Glomerular endothelial cell (primary cell): Measurements from ENCODE around the gene GEN1. TPM values are rescaled to one million over a fixed set of nuclear protein-coding genes. Genes with fewer than 3 reads are reported as not detected.

Source experiments
- DNase-seq: peaks from one replicate; pipeline ENCODE4 v3.0.0-alpha.2; 2011; ENCODE audit warnings: low read depth, low spot score; ENCODE audit errors: extremely low read depth
- total RNA-seq: library from RNA; depleted of rRNA; stranded (reverse); fragments of >200 nt; gene quantifications from 2 replicates; pipeline ENCODE4 v1.2.3, GENCODE V29; 2015

GEN1 gene
- total RNA-seq: 2.9 and 16.4 TPM in 2 replicates

DNA sequence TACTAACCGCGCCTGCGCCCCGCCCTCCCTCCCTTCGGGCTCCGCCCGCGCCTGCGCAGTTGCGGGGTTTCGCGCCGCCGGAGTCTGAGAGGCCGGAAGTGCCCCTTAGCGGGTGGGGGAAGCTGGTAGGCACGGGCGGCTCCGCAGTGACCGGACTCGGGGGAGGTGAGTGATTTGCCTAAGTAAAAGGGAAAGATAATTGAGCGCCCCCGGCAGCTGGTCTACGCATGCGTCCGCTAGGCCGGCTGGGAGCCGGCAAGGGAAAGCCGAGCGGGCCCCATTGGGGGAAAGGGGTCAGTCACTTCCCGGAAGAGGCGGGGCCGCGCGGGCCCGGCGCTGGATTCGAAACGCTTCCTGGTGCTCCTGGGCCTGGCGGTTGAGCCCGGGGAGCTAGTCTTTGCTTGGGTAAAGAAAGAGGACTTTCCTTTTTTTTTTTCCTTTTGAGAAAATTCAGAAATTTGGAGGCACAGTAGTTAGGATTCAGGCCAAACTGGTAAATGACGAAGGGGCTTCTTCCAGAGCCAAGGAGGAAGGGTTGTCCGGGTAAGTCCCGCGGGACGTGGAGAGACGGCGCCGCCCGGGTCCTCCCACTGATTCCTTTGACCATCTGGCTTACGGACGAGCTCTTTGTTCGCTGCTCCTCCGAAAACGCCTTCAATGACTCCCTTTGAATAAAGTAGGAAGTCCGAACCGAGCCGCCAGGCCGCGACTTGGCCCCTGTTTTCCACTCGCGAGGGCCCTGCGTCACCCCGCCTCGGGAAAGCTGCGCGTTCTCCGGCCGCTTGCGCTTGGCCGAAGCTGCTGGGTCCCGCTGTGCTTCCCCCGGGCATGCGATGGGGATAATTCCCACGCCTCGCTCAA lies at the start of gene GEN1, which contains the start of gene SMC6:
Gene GEN1, plus strand, starts transcription at position 336 of the 861 bp plus-strand sequence. CDS start 5,806 bp downstream, outside the sequence.
Gene SMC6, minus strand, starts transcription at position 8 of the 861 bp plus-strand sequence. CDS start 7,864 bp downstream, outside the sequence.
- DNase-seq: no peak

GRCh38 chr2:17706845-17707244 lies 47.1 kb upstream of the GEN1 start:
- DNase-seq: no peak

DNA sequence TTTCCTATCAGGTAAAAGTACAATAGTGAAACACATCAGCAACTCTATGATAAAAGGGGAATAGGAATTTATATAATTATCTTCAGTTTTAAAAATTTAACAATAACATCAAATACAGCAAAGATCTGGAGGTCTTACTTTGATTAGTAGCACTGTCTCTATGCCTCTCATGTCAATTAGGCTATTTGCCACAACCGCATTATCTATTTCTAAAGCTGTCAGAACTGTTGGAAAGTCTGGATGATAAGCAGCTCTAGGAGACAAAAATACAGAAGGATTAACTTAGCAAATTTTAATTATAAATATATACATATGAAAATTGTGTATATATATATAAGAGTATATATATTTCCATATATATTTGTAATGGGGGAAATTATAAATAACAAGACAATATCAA lies 45.4 kb upstream of the GEN1 start:
- DNase-seq: no peak

DNA sequence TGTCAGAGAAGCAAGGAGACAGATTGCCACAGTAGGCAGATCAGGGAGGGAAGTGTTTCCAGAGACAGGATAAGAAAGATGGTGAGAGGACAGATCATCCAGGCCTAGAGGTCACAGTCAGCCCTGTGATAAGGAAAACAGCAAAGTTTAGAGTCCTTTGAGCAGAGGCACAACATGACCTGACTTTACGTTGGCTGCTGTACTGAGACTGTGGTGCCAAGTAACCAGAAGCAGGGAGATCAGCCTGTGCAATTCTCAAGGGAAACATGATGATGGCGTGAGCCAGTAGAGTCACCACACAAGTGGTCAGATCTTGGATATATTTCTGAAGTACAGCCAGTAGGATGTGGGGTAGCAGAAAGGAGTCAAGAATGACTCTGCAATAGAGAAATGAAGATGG lies 44.0 kb upstream of the GEN1 start:
- DNase-seq: no peak

GRCh38 chr2:17710547-17711248 lies 43.2 kb upstream of the GEN1 start:
- DNase-seq: no peak

GRCh38 chr2:17713291-17713690 lies 40.6 kb upstream of the GEN1 start:
- no peak for DNase-seq

DNA sequence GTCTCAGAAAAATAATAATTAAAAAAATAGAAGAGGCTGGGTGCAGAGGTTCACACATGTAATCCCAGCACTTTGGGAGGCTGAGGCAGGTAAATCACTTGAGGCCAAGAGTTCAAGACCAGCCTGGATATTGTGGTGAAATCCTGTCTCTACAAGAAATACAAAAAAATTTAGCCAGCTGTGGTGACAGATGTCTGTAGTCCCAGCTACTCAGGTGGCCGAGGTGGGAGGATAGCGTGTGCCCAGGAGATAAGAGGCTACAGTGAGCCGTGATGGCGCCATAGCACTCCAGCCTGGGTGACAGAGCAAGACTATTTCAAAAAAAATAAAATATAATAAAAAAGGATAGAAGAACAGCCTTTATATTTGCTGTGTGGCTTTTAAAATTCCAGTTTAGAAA lies 36.3 kb upstream of the GEN1 start:
- DNase-seq: no peak

GRCh38 chr2:17718689-17719088 lies 35.2 kb upstream of the GEN1 start:
- DNase-seq: no peak

GRCh38 chr2:17719562-17720371 lies 34.2 kb upstream of the GEN1 start:
- DNase-seq: no peak

GRCh38 chr2:17728210-17728609 lies 25.7 kb upstream of the GEN1 start:
- DNase-seq: no peak

- no peak for DNase-seq
These were observed 24.1 kb upstream of the GEN1 start for GRCh38 chr2:17729880-17730279.

GRCh38 chr2:17733599-17733998 lies 20.3 kb upstream of the GEN1 start:
- no peak for DNase-seq

DNA sequence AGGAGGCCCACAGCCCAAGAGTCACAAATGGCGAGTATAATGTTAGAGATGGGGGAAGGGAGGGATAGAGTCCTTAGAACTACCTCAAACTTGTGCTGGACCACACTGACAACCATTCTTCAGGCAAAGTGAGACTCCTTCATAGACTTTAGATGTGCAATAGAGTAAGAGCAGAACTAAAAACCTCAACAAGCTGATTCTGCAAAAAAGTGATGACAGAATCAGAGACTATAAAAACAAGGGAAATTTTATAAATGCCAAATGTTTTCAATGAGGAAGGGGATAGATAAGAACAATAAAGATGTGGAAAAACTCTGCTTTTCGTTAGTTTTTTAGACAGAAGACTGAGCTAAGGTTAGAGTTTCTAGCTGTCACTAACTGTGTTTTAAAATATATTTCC lies 18.1 kb upstream of the GEN1 start:
- no peak for DNase-seq

DNA sequence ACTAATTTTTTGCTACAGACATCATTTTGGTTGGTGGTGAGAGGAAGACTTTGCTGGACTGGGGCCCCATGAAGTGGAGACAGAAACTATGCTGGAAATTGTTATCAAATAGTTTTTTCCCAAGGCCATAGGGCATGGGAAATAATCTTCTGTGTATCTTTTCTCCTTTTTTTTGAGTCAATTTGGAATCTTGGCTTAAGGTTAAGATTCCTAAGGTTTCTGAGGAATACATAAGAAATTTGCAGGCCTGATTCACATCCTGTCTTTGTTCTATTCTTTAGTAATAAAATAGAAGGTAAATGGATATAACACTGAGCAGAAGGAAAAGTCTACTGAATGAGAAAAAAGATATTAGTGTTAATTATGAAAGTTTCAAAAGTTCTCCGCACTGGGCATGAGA lies 16.9 kb upstream of the GEN1 start:
- peak; percentile 78 for DNase-seq

GRCh38 chr2:17740203-17740602 lies 13.7 kb upstream of the GEN1 start:
- no peak for DNase-seq

- DNase-seq: no peak
These were observed 6.1 kb upstream of the GEN1 start for GRCh38 chr2:17747684-17748452.

GRCh38 chr2:17748745-17749144 lies 5.2 kb upstream of the GEN1 start:
- no peak for DNase-seq

- no peak for DNase-seq
These were observed 4.0 kb upstream of the GEN1 start for GRCh38 chr2:17749753-17750438.

DNA sequence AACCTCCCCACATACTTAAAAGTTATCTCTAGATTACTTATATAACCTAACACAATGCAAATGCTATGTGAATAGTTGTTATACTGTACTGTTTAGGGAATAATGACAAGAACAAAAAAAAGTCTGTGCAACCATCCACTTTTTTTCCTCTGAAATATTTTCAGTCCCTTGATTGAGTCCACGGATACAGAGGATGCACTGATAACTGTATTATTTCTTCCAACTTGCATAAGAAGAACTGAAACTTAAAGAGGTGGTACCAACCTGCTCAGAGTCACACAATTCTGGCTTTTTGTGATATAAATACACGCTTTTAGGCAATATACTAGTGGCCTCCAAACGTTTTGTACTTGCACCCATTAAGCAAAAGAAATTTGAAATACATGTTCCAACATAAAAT lies 1.7 kb upstream of the GEN1 start:
- no peak for DNase-seq
